HG02642 (cell line): ENCODE results near the gene MNT.

Experiments
- ATAC-seq: cut with Tn5 transposase; IDR thresholded peaks from one replicate; pipeline ENCODE4 v1.9.1; 2021; ENCODE audit warnings: mild to moderate bottlenecking; ENCODE audit not compliant: unreplicated experiment, poor library complexity

Gene MNT

DNA sequence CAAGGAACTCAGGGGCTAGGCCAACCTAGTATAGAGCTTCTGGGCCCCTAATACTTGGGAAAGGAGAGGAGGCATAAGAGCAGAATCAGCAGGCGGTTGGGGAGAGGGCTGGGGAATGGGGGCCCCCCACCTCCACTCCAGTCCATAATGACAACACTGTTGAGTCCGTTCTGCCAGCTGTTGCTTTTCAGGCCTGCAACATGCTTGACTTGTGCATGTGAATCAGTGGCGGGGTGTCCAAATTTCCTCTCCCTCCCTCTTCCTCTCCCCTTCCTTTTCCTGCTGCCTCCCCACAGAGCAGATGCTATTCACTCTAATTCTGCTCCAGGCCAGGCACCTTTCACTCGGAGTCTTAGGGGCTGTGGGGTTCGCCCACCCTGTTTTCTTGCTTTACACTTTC, 31.8 kb downstream of the MNT start:
- no peak for ATAC-seq

DNA sequence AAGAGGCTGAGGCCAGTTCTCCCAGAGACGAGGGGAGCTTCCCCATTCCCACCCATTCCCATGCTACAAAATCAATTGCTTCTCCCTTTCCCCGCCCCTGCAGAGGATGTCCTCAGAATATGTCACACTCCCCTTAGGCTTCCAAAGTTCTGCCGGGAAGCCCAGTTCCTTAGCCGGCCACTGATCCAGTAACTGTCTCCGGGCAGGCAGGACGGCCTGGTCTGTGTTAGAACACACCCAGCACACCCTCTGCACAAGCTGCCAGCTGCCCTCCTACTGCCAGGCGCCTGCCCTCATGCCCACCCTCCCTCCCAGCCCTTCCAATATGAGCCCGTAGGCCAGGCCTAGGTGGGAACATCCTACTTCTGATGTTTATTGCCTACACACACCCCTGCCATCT, 32.5 kb downstream of the MNT start:
- no peak for ATAC-seq

DNA sequence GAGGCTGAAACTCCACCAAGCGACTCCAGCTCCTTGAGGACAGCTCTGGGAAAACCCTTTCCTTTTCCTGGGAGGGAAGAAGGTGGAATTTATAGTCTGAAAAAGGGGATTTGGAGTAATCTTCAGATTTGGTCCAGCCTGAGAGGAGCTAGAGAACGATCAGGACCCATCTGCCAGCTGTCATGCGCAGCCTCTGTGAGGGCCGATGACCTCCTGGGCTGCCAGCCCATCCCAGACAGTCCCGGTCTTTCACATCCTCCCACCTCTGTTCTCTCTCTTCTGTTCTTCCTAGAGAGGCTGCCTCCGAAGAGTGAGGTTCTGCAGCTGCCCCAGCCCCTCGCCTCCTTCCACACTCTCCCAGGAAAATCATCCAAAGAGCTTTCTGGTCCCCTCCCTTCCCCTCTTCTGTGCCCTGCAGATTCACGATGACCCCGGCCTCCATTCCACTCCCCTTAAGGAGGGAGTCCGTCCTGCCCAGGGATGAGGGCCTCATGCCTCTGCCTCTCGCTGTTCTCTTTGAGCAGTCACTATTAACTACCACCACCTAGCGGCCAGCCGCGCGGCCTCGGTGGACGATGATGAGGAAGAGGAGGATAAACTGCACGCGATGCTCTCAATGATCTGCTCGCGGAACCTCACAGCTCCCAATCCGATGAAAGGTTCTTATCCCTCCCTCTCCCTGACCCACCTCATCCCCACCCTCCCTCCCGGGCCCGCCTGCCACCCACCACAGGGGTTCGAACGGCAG, 33.9 kb downstream of the MNT start:
- no peak for ATAC-seq

DNA sequence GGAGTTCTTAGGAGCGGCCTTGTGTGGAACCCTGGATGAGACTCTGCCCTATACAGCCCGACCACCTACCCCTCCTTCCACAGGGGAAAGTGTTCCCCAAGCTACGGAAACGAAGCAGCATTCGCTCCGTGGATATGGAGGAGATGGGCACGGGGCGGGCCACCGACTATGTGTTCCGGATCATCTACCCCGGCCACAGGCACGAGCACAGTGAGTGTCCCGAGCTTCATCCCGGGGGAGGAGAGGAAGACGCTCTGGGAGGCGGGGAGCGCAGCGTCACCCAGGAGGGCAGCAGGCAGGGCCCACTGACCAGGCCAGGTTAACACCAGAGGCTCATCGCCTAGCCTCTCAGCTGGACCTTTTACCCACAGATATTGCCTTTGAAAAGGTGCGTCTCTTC, 35.7 kb downstream of the MNT start:
- ATAC-seq: no peak

DNA sequence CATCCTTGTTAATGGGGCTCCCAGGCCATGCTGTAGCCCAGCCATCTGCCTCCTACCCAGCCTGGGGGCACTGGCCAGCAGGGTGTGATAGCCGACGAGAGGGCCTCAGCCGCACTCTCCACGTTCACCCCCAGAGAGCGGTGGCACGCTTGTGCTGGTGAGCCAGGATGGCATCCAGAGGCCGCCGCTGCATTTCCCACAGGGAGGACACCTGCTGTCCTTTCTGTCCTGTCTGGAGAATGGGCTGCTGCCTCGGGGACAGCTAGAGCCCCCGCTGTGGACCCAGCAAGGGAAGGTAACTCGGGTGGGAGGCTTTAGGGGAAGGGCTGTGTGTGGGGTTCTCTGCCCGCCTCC, 36.1 kb downstream of the MNT start:
- no peak for ATAC-seq

DNA sequence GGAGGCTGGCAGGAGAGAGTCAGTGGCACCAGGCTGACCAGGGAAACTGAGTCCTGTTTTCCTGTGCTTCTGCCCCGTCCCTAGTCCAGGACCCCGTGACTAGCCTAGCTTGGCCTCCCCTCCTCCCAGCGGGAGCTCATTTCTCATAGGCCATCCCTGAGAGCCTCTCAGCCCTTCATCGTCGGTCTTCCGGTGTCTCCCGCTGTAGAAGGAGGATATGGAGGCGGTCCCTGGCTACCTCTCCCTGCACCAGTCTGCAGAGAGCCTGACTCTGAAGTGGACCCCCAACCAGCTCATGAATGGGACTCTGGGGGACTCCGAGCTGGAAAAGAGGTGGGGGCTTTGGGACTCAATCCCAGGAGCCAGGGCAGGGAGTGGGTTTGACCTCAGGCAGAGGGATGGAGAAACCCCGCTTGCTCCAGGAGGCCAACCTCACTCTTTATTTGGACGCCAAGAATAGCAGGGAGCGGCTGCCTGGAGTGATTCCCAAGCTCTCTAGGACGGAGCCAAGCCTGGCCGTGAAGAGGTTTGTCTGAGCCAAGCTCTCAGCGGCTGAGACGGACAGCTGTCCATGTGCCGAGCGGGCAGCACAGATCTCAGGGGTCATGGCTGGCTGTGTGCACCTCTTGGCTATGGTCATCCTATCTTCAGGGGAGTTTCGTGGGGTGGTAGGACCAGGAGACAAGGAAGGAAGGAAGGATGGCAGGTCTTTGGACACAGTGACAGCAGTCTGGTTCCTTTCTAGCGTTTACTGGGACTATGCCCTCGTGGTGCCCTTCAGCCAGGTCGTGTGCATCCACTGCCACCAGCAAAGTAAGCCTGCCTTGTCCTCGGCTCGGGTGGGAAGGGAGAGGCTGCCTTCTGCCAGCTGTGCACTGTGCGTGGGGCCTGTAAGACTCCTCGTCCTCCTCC, 36.8 kb downstream of the MNT start:
- ATAC-seq: no peak

DNA sequence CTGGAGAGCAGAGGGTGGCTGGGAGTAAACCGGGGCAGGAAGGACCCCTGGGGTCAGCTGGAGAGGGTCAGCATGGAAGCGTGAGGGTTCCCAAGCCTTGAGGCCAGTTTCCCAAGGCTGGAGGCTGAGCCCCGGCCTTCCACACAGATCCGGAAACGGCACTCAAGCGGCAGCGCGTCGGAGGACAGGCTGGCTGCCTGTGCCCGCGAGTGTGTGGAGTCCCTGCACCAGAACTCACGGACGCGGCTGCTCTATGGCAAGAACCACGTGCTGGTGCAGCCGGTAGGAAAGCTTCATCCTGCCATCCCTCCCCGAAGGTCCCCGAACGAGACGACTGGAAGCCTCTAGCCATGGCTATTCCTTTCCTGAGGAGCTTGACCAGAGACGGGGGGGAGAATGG, 37.5 kb downstream of the MNT start:
- ATAC-seq: no peak

DNA sequence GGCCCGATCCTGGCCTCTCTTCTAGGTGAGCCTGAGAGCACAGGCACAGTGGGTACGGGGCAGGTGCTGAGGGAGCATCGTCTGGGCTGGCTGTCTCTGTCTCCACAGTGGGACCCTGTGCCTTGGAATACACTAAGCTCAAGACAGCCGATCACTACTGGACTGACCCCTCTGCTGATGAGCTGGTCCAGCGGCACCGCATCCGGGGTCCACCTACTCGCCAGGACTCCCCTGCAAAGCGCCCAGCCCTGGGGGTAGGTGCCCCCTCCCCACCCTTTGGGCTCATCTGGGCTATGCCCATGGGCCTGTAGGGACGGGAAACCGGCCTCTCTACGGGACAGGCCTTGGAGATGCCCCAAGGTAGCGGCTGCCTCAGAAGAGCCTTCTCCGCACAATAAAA, 38.0 kb downstream of the MNT start:
- no peak for ATAC-seq

DNA sequence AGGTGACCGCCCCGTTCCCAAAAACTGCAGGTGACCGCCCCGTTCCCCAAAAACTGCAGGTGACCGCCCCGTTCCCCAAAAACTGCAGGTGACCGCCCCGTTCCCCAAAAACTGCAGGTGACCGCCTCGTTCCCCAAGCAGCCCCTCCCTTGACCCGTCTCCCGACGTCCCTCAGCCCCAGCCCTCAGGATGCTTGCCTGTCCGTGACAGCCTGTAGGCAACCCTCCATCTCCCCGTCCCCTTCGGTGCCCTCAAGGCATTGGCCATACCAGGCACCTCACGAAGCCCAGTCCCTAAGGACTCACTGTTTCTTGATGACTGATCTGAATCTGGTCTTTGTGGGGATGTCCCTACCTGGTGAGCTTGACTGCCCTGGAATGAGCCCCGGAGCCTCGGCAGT, 38.4 kb downstream of the MNT start:
- ATAC-seq: no peak

DNA sequence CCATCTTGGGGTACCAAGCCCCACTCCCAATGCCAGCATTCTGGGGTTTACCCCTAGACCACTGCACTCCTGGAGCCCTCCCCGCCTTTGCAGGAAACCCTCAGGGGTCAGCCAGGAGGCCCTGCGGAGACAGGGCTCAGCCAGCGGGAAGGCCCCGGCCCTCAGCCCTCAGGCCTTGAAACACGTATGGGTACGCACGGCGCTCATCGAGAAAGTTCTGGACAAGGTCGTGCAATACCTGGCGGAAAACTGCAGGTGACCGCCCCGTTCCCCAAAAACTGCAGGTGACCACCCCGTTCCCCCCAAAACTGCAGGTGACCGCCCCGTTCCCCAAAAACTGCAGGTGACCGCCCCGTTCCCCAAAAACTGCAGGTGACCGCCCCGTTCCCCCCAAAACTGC, 38.8 kb downstream of the MNT start:
- ATAC-seq: no peak

DNA sequence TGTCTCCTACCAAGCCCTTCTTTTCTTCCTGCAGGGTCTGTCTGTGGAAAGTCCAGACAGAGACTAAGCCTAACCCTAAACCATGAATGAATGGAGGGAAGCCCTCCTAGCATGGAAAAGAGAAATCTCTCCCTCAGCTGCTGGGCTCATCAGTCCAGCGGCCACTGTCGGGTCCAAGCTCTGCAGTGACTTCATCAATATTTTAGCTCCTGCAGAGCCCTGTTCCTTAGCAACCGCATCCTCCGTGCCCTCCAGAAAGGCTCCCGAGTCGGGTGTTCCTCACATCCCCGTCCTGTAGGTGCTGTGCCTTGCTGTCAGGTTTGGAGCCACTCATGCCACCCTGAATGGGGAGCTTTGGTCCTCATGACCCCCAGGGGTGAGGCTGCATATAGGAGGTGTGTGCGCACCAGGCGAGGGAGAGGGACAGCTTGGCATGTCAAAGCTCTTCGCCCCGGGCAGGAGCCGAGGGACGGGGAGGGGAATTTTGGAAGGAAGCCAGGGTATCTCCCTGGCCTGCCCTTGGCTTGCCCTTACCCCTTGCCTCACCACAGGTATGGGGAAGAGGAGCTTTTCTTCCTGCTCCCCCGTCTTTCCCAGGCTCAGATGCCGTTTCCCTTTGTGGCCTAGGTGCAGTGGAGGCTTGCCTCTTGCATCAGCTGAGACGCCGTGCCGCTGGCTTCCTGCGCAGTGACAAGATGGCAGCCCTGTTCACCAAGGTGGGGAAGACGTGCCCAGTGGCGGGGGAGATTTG, 39.7 kb downstream of the MNT start:
- ATAC-seq: no peak

DNA sequence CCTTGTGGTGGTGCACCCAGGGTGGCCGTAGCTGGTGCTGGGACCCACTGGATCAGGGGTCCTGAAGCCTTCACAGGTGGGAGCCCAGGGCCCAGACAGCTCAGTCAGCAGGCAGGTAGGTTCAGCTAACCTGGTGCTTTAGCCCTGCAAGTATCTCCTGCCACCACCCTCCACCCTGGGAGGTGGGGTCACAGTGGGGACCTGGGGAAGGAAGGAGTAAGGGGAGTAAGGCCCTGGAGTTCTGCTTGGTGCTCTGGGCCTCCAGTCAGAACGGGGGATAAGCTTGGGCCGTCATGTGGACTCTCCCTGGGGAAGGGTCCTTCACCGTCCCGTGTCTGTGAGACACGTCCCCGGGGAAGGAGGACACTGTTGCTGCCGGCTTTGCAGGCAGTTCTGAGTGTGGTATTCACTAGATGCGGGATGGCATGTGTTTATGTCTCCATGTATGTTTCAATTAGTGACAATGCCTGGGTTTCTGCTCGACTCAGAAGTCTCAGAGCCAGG, 42.9 kb downstream of the MNT start:
- no peak for ATAC-seq

DNA sequence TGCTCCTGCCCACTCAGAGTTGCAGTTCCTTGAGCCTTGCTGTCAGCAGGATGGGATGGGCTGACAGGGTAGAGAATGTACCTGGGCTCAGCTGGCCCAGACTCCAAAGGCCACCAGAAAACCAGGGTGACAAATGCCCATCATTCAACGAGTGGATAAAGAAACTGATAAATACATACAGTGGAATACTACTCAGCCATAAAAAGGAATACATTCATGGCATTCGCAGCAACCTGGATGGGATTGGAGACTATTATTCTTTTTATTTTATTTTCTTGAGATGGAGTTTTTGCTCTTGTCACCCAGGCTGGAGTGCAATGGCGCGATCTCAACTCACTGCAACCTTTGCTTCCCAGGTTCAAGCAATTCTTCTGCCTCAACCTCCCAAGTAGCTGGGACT, 43.6 kb downstream of the MNT start:
- no peak for ATAC-seq

DNA sequence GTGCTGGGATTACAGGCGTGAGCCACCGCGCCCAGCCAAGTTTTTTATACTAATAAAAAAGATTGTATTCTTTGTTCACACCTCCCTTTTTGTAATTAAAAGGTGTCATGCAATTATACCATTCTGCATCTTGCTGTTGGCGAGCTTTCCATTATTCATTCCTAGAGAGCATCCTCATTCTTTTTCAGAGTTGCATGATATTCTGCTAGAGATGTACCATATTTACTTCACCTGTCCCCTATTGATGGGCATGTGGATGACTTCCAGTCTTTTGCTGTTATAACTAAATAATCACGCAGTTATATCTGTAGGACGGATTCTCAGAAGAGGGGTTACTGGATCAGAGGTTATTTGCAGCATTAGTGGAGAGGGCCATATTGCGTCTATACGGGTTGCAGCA, 46.5 kb downstream of the MNT start:
- no peak for ATAC-seq

DNA sequence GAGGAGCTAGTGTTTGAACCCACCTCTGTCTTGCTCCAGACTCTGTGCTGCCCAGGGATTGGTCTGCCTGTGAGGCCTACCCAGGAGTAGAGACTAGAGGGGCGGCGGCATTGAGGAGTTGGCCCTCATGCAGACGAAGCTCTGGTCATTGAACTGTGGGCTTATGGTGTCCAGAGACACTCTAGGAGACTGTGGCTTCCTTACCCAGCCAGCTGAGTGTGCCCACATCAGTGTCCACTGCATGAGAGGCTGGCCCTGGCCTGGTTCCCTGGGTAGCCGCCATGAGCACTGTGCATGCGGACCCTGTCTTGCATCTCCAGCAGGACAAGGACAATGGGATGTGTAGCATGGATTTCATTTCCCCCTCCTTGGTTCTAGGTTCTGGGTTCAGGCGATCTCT, 49.6 kb downstream of the MNT start:
- no peak for ATAC-seq

DNA sequence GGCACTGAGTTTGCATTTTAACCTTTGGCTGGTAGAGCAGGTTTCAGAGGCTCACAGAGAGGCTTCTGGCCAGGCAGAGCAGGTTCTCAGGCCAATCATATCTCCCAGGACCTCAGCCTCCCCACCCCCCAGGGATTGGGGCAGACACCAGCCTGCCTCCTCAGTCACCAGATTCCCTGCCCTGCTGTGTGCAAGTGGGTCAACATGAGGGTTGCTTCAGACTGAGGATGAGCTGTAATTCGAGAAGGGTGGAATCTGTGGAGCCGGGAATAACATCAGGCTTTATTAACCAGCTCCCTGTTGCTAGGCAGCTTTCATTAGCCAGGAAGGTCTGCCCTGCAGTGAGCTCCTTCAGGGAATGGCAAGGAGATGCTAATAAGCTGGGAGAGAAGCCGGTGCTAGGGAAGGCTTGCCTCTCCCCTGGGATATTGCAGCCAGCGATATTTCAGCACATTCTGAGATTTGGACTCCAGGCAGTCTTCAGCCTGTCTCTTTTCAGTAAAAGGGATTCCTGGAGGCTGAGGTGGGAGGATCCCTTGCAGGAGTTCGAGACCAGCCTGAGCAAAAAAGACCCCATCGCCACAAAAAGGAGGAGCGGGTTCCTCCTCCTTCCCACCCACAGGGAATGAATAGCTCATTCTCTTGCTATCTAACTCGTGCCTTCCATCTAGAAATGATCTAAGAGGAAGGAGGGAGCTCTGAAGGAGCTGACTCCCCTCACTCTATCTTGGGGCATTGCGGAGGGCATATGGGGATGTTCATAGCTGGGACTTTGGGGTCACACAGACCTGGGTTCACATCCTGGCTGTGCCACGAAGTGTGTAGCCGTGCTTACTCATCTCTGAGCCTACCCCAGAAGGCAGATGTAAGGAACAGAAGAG, 52.8 kb downstream of the MNT start:
- no peak for ATAC-seq

DNA sequence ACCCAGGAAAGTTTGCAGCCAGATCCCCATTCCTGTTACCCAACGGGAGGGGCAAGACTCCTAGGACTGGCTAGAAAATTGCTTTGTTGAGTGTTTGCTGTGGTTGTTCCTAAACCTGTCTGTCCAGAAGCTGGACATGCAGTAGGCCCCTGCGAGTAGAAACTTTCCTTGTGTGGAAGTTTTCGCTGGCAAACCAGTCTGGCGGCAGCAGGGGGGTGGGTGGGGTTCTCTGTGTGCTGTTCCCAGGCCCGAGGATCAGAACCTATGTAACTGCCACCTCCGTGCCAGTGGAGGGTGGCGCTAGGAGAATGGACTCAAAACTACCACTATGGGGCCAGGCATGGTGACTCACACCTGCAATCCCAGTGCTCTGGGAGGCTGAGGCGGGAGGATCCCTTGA, 54.4 kb downstream of the MNT start:
- ATAC-seq: no peak

DNA sequence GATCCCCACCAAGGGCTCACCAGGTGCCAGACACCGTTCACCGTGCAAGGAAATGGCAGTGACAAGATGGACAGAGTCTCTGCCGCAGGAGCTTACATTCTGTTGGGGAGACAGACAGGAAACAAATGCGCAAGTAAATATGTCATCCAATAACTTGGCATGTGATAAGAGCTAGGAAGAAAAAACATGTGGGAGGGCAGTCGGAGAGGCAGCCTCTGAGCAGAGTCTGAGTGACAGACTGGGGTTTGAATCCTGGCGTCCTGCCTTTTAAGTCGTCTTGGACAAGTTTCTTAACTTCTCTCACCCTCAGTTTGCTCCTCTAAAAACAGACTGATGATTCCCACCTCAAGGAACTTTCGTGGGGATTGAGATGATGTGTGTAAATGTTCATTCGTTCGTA, 56.3 kb downstream of the MNT start:
- ATAC-seq: no peak

DNA sequence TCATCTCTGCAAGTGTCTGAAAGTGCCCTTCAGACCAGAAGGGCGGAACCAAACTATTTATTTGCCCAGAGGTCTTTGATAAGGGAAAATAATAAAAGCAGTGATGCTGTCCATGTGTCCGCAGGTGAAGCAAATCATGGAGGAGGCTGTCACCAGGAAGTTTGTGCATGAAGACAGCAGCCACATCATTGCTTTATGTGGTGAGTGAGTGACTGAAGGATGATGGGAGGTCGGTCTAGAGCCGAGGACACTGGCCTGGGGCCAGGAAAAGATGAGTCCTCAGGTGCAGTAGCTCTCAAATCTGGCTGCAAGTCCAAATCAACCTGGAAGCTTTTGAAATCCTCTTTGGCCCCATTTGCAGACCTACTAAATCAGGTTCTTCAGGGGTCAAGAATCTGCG, 57.4 kb downstream of the MNT start:
- no peak for ATAC-seq

DNA sequence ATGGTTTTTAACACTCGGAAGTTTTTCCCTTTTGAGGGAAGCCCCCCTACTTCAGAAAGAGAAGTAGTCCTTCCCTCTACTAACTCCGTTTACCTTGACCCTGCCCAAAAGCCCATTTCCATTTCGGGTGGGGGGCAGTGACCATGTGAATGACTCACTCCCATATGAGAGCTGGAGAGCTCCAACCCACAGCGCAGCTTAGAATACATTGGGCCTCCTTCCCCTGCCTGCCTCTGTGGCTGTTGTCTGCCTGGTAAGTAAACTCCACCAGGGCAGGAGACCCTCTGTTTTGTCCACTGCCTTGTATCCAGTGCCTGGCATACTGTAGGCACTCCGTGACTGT, 62.6 kb downstream of the MNT start:
- ATAC-seq: no peak
